GM10266 (cell line): ENCODE results near the gene AGPAT1.

Experiments used
- DNase-seq: peaks from one replicate; pipeline ENCODE4 v3.0.0; 2012; ENCODE audit errors: extremely low spot score
- CTCF ChIP-seq: IDR thresholded peaks from 2 replicates; pipeline ENCODE4 v1.5.1; 2012; ENCODE audit warnings: mild to moderate bottlenecking, low read depth; ENCODE audit not compliant: control insufficient read depth, insufficient read depth; ENCODE audit errors: missing control alignments

The AGPAT1 gene

DNA sequence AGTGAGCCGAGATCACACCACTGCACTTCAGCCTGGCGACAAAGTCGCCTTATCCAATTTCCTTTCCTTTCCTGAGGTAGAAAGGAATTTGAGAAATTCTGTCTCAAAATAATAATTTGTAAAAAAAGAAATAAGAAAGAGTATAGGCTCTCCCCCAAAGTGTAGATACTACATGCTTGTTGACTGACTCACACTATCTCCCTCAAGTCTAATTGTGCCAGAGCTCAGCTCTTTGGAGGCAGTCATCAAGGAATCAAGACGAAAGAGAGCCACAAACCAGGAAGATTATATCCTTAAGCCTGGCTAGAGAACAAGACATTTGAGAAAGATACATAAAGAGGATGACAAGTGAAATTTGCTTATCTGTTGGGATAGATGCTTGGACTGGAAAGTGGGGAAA lies 42.1 kb downstream of the AGPAT1 start:
- TF ChIP-seq CTCF: no peak
- DNase-seq: no peak

DNA sequence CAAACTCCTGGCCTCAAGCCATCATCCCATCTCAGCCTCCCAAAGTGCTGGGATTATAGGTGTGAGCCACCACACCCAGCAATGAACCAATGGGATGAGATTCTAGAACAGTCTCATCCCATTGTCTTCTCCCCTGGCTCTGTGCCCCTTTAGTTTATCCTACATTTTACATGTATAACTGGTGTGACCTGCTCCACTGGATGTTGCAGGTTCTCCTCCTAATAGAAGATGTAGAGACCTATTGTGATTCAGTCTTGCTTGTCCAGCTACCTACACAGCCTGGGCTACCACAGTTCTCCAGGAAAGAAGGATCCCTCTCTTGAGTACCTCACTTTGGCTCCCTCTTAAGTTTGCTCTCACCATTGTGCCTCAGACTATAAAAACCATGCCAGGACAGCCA lies 43.8 kb downstream of the AGPAT1 start:
- no peak for TF ChIP-seq CTCF
- no peak for DNase-seq

- DNase-seq: no peak
- TF ChIP-seq CTCF: no peak
These were observed 44.4 kb downstream of the AGPAT1 start for GRCh38 chr6:32131439-32131948.

DNA sequence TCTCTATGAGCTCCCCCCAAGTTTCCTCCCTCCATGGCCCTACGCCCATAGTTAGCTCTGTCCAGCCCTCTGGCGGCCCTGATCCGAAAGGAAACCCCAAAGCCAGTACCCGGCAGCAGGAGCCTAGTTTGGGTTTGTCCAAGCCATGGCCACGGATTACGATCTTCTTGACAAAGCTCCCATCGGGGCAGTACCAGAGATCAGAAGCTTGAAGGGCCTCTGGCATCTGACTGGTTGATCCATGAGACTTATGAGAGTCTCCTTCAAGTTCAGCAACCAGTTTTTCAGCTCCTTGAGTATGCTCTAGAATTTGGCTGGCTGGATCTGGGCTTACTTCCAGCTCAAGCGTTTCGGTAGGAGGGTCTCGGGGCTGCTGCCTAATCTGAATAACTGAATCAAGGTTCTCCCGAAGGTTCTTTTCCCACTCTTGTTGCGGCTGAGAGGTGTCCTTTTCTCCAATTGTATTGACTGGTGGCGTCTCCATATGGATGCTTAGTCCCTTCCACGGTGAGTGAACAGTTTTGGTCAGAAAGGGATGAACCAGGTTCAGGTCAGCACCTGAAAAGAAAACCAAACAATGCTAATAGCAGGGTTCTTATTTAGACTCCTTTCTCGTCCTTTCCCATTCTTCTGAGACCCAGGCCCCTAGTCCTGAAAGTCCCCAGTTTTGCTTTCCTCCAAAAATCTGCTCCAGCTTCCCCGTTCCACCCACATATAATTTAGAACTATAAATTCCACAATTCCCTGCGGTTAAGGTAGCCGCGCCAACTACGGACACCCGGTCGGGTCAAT lies 46.4 kb downstream of the AGPAT1 start:
- DNase-seq: no peak
- TF ChIP-seq CTCF: no peak

DNA sequence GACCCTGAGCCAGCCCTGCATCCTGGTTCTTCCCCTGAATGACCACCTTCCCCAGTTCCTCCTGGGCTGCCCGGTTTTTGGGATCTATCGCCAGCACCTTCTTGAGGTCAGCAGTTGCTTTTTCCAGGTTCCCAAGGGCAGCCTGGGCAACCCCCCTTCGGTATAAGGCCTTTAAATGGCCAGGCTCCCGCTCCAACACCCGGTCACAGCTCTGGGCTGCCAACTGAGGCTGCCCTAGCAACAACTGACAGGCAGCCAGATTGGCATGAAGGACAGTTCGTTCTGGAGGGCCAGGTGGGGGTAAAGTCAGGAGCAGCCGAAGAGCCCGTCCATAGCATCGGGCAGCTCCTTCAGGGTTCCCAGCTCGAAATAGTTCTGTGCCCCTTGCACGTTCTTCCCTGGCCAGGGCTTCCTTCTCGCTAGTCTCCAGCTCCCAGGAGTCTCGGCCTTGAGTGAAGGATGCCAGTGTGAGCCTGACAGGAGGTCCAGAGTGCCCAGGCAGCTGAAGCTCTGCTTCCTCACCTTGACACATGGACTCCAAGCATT lies 47.1 kb downstream of the AGPAT1 start:
- no peak for DNase-seq

GRCh38 chr6:32127717-32128592 lies 47.9 kb downstream of the AGPAT1 start, which contains the start of gene ATF6B:
Gene ATF6B, minus strand, starts transcription at chr6:32128246. Its CDS starts 39 bp downstream, at chr6:32128207.
- no peak for TF ChIP-seq CTCF
- DNase-seq: peak; percentile 98

More for the DNA sequence above, 47.1 kb downstream of the AGPAT1 start:
- TF ChIP-seq CTCF: no peak
